GM19193 (cell line): ENCODE results near the gene MLIP.

Experiments used
- POLR2A ChIP-seq: IDR thresholded peaks from 4 replicates; pipeline ENCODE4 v1.6.1; 2011; ENCODE audit not compliant: insufficient read depth, insufficient read length; ENCODE audit errors: extremely low read depth

The MLIP gene

GRCh38 chr6:54109586-54109985, 1.7 kb upstream of the MLIP start:
- no peak for TF ChIP-seq POLR2A

GRCh38 chr6:54112151-54112650, 958 bp downstream of the MLIP start:
- no peak for TF ChIP-seq POLR2A

- TF ChIP-seq POLR2A: no peak
These were observed 3.7 kb downstream of the MLIP start for GRCh38 chr6:54114991-54115390.

- no peak for TF ChIP-seq POLR2A
These were observed 4.7 kb downstream of the MLIP start for GRCh38 chr6:54115966-54116365.

GRCh38 chr6:54118117-54118516, 6.9 kb downstream of the MLIP start:
- TF ChIP-seq POLR2A: no peak

GRCh38 chr6:54125493-54125892, 14.2 kb downstream of the MLIP start:
- no peak for TF ChIP-seq POLR2A

- no peak for TF ChIP-seq POLR2A
These were observed 18.9 kb downstream of the MLIP start for GRCh38 chr6:54130179-54130578.

- TF ChIP-seq POLR2A: no peak
These were observed 21.3 kb downstream of the MLIP start for GRCh38 chr6:54132587-54132986.

GRCh38 chr6:54133186-54133585, 21.9 kb downstream of the MLIP start:
- no peak for TF ChIP-seq POLR2A

GRCh38 chr6:54134935-54135334, 23.7 kb downstream of the MLIP start:
- no peak for TF ChIP-seq POLR2A

GRCh38 chr6:54135665-54136369, 24.6 kb downstream of the MLIP start:
- TF ChIP-seq POLR2A: no peak

- no peak for TF ChIP-seq POLR2A
These were observed 27.6 kb downstream of the MLIP start for GRCh38 chr6:54138795-54139194.

GRCh38 chr6:54140811-54141210, 29.6 kb downstream of the MLIP start:
- no peak for TF ChIP-seq POLR2A

GRCh38 chr6:54142889-54143519, 31.8 kb downstream of the MLIP start:
- no peak for TF ChIP-seq POLR2A

- no peak for TF ChIP-seq POLR2A
These were observed 40.6 kb downstream of the MLIP start for GRCh38 chr6:54151861-54152260.

GRCh38 chr6:54156650-54157250, 45.5 kb downstream of the MLIP start:
- TF ChIP-seq POLR2A: no peak
